HEK293T (cell line): ENCODE results near the gene ZNF467.

ENCODE experiments used
- CTCF ChIA-PET: fragments of 350-600 bp; formaldehyde crosslinking; extraction: SDS; loops from one replicate; lab custom pipeline; 2021; ENCODE audit warnings: antibody characterized with exemption, inconsistent platforms; lab: Yijun Ruan, JAX
- POLR2A ChIA-PET: fragments of 350-600 bp; formaldehyde crosslinking; extraction: SDS; loops from one replicate; lab custom pipeline; 2020; ENCODE audit warnings: antibody characterized with exemption, inconsistent platforms; lab: Yijun Ruan, JAX
- DNase-seq: peaks from one replicate; pipeline ENCODE4 v3.0.0; 2012; ENCODE audit warnings: mixed read lengths; ENCODE audit errors: extremely low spot score
- ARNT ChIP-seq: fragments of 450-650 bp; IDR thresholded peaks from 2 replicates; pipeline ENCODE4 v1.6.1; 2017; ENCODE audit warnings: mild to moderate bottlenecking
- BHLHE40 ChIP-seq: fragments of 450-650 bp; IDR thresholded peaks from 2 replicates; pipeline ENCODE4 v1.6.1; 2016; ENCODE audit warnings: mild to moderate bottlenecking, moderate library complexity, borderline replicate concordance
- CTBP1 ChIP-seq: fragments of 450-650 bp; IDR thresholded peaks from 2 replicates; pipeline ENCODE4 v1.6.1; 2016; ENCODE audit warnings: borderline replicate concordance
- ELF4 ChIP-seq: fragments of 450-650 bp; IDR thresholded peaks from 2 replicates; pipeline ENCODE4 v1.6.1; 2017; ENCODE audit warnings: antibody characterized with exemption
- FOXA1 ChIP-seq: fragments of 450-650 bp; IDR thresholded peaks from 2 replicates; pipeline ENCODE4 v1.6.1; 2016; ENCODE audit warnings: mild to moderate bottlenecking
- FOXK2 ChIP-seq: fragments of 450-650 bp; IDR thresholded peaks from 2 replicates; pipeline ENCODE4 v1.6.1; 2016; ENCODE audit warnings: mild to moderate bottlenecking
- FOXM1 ChIP-seq: fragments of 450-650 bp; IDR thresholded peaks from 2 replicates; pipeline ENCODE4 v1.6.1; 2017; ENCODE audit warnings: mild to moderate bottlenecking, borderline replicate concordance
- HDGF ChIP-seq: fragments of 450-650 bp; IDR thresholded peaks from 2 replicates; pipeline ENCODE4 v1.6.1; 2017; ENCODE audit warnings: antibody characterized with exemption, borderline replicate concordance
- L3MBTL2 ChIP-seq: fragments of 450-650 bp; conservative IDR thresholded peaks from 2 replicates; pipeline ENCODE4 v1.6.1; 2016; ENCODE audit warnings: mild to moderate bottlenecking
- LEF1 ChIP-seq: fragments of 450-650 bp; IDR thresholded peaks from 2 replicates; pipeline ENCODE4 v1.6.1; 2017; ENCODE audit warnings: mild to moderate bottlenecking, borderline replicate concordance
- NFRKB ChIP-seq: fragments of 450-650 bp; IDR thresholded peaks from 2 replicates; pipeline ENCODE4 v1.6.1; 2016; ENCODE audit warnings: mild to moderate bottlenecking, moderate library complexity
- PKNOX1 ChIP-seq: fragments of 450-650 bp; IDR thresholded peaks from 2 replicates; pipeline ENCODE4 v1.6.1; 2016
- SP1 ChIP-seq: fragments of 450-650 bp; IDR thresholded peaks from 2 replicates; pipeline ENCODE4 v1.6.1; 2017
- SUZ12 ChIP-seq: fragments of 450-650 bp; IDR thresholded peaks from 2 replicates; pipeline ENCODE4 v1.6.1; 2016; ENCODE audit warnings: mild to moderate bottlenecking
- TARDBP ChIP-seq: fragments of 450-650 bp; IDR thresholded peaks from 2 replicates; pipeline ENCODE4 v1.6.1; 2016
- ZNF384 ChIP-seq: fragments of 450-650 bp; IDR thresholded peaks from 2 replicates; pipeline ENCODE4 v1.6.1; 2016

Gene ZNF467

DNA sequence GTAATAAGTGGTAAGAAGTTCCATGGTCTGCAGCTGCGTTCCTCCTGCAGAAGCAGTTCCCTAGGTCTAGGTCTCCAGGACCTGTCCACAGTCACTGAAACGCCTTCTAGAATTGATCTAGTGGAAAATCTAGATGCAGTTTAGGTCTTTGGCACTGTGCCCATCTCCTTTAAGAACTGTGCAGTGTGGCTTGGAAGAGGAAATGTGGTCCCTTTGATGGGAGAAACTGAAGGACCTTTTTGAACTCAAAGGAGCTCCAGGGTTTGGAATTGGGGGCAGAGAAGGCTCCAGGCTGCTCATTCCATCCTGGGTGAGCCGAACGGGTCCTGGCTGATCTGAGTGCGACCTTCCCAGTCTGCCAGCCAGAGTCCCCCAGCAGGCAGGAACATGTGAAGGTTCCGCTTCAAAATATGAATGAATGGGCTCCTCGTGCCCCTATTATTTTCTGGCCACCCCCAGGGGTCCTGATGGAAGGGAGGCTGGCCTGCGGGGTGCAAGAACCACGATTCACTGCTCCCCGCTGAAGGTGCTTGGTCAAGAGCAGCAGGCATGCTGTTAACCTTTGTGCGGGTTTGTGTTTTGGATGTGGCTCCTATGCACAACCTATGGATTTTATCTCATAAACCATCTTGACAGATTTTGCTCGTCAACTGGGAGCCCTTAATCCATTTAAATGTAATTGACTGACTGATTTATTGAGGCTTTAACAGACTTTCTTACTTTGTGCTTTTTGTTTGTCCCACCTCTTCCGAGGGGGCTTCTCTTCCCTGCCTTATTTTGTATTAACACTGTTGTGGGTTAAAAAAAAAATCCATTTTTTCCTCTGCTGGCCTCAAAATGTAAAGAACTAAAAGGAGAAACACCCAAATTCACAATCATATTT, 36.7 kb downstream of the ZNF467 start:
- TF ChIP-seq FOXA1 (no peak), LEF1 (no peak), ZNF384 (no peak), SP1 (no peak), HDGF (no peak), SUZ12 (no peak), PKNOX1 (no peak; the same call in none of the 2 replicates), ELF4 (no peak), BHLHE40 (no peak), ARNT (no peak), FOXK2 (no peak)
- ChIA-PET CTCF (interaction anchor here (0.6 to 1.1 kb wide), 2 partner anchors 14 to 111 kb away, joined by 3 to 4 read pairs; no protein-coding TSS in a partner anchor), POLR2A (interaction anchor here (0.6 to 0.8 kb wide), 3 partner anchors 12 to 59 kb away, joined by 3 read pairs; partner anchors contain the start of gene ZNF467)
- DNase-seq, result no peak

GRCh38 chr7:149735779-149736477, 37.5 kb downstream of the ZNF467 start:
- no peak for DNase-seq
- ChIA-PET CTCF (interaction anchor here (1.1 kb wide), 1 partner anchor 110 kb away, joined by 4 read pairs; no protein-coding TSS in a partner anchor), POLR2A (interaction anchor here (0.6 to 0.8 kb wide), 3 partner anchors 13 to 58 kb away, joined by 3 read pairs; partner anchors contain the start of gene ZNF467)
- TF ChIP-seq CTBP1 (no peak), NFRKB (no peak), L3MBTL2 (no peak), ZNF384 (no peak), FOXM1 (no peak)

GRCh38 chr7:149735181-149735602, 38.2 kb downstream of the ZNF467 start:
- ChIA-PET POLR2A (no interaction called here), CTCF (no interaction called here)
- TF ChIP-seq SP1, result no peak
- DNase-seq, result no peak

DNA sequence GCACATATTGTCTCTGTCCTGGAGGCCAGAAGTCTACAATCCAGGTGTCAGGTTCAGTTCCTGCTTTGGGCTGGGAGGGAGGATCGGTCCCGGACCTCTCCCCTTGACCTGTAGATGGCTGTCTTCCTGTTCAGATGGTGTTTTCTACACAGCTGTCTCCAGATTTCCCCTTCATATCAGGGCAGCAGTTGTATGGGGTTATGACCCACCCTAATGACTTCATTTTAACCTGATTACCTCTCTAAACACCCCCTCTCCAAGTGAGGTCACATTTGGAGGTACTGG, 38.7 kb downstream of the ZNF467 start:
- TF ChIP-seq FOXA1, result no peak
- no peak for TF ChIP-seq ZNF384
- no peak for TF ChIP-seq LEF1
- no peak for TF ChIP-seq ARNT
- TF ChIP-seq FOXM1, result no peak
- TF ChIP-seq L3MBTL2, result no peak
- no peak for TF ChIP-seq TARDBP
- no peak for TF ChIP-seq CTBP1
- no peak for TF ChIP-seq NFRKB
- TF ChIP-seq HDGF, result no peak
- no peak for TF ChIP-seq BHLHE40
- no peak for TF ChIP-seq PKNOX1
- DNase-seq, result no peak
- ChIA-PET CTCF (interaction anchor here (2.4 kb wide), 1 partner anchor 72 kb away, joined by 6 read pairs; no protein-coding TSS in a partner anchor), POLR2A (no interaction called here)

GRCh38 chr7:149733924-149734790, 39.2 kb downstream of the ZNF467 start:
- no peak for DNase-seq
- TF ChIP-seq FOXM1 (no peak), ELF4 (no peak), ZNF384 (no peak), BHLHE40 (no peak), ARNT (no peak), HDGF (no peak), LEF1 (no peak), SUZ12 (no peak), NFRKB (no peak), FOXK2 (no peak), TARDBP (no peak), SP1 (no peak), L3MBTL2 (no peak), PKNOX1 (no peak)

More at GRCh38 chr7:149733924-149734790, 39.2 kb downstream of the ZNF467 start:
- ChIA-PET CTCF (interaction anchor here (1.4 to 2.4 kb wide), 2 partner anchors 8 to 71 kb away, joined by 5 to 6 read pairs; no protein-coding TSS in a partner anchor), POLR2A (interaction anchor here (1.3 kb wide), 1 partner anchor 8 kb away, joined by 5 read pairs; no protein-coding TSS in a partner anchor)
